ENCODE data around the gene TCTN1.
A peak's percentile ranks its signal among the peaks of the same experiment; 100 is the strongest.
"Not testable (repeated sequence)": the region's sequence is repeated elsewhere in the genome, so short reads cannot be mapped to it uniquely, and the experiment has no call there.

The TCTN1 gene

GRCh38 chr12:110602085-110602814, 11.7 kb upstream of the TCTN1 start:
- H3K4me3 ChIP-seq (ENCODE audit: low read length) = not testable (repeated sequence)
- TF ChIP-seq CTCF (IDR thresholded peaks at IDR 0.05; ENCODE audit: insufficient read depth, low read depth, low read length, missing control alignments) = peak; percentile 73
- peak; percentile 62 for DNase-seq (ENCODE audit: low read depth)

- no peak overlapping the region for H3K4me3 ChIP-seq (ENCODE audit: low read length)
- TF ChIP-seq CTCF (IDR thresholded peaks at IDR 0.05; ENCODE audit: insufficient read depth, low read depth, low read length, missing control alignments) = no peak
- no peak for DNase-seq (ENCODE audit: low read depth)
These were observed 7.7 kb upstream of the TCTN1 start for GRCh38 chr12:110606253-110606611.

- no peak for DNase-seq (ENCODE audit: low read depth)
- H3K4me3 ChIP-seq (ENCODE audit: low read length) = peak overlapping the region; percentile 76
- no peak for TF ChIP-seq CTCF (IDR thresholded peaks at IDR 0.05; ENCODE audit: insufficient read depth, low read depth, low read length, missing control alignments)
These were observed 708 bp upstream of the TCTN1 start for GRCh38 chr12:110613071-110613770.

- no peak overlapping the region for H3K4me3 ChIP-seq (ENCODE audit: low read length)
- no peak for DNase-seq (ENCODE audit: low read depth)
These were observed 1.2 kb downstream of the TCTN1 start for GRCh38 chr12:110615171-110615570.

GRCh38 chr12:110616471-110617115, 2.7 kb downstream of the TCTN1 start:
- no peak for TF ChIP-seq CTCF (IDR thresholded peaks at IDR 0.05; ENCODE audit: insufficient read depth, low read depth, low read length, missing control alignments)
- no peak overlapping the region for H3K4me3 ChIP-seq (ENCODE audit: low read length)
- DNase-seq (ENCODE audit: low read depth) = no peak

More at GRCh38 chr12:110615171-110615570, 1.2 kb downstream of the TCTN1 start:
- no peak for TF ChIP-seq CTCF (IDR thresholded peaks at IDR 0.05; ENCODE audit: insufficient read depth, low read depth, low read length, missing control alignments)

GRCh38 chr12:110619534-110619953, 5.6 kb downstream of the TCTN1 start:
- TF ChIP-seq CTCF (IDR thresholded peaks at IDR 0.05; ENCODE audit: insufficient read depth, low read depth, low read length, missing control alignments) = no peak
- no peak for DNase-seq (ENCODE audit: low read depth)

More at GRCh38 chr12:110619534-110619953, 5.6 kb downstream of the TCTN1 start:
- no peak overlapping the region for H3K4me3 ChIP-seq (ENCODE audit: low read length)

Measured in epithelial cell of esophagus (primary cell).